Mesodermal cell (in vitro differentiated cells): ENCODE measurements around the gene KIAA1549.

Experiments used
- H3K27ac ChIP-seq: 2 replicates; pipeline ENCODE4 v1.7.0; 2013; ENCODE audit warnings: mild to moderate bottlenecking, low read depth, low read length, moderate library complexity; ENCODE audit not compliant: severe bottlenecking
- H3K36me3 ChIP-seq: 2 replicates; pipeline ENCODE4 v1.7.1; 2013; ENCODE audit warnings: mild to moderate bottlenecking, low read length, moderate library complexity; ENCODE audit not compliant: control insufficient read depth, insufficient read depth
- H3K4me1 ChIP-seq: one replicate; pipeline ENCODE4 v1.7.1; 2013; ENCODE audit warnings: mild to moderate bottlenecking, low read length; ENCODE audit not compliant: insufficient read depth, control insufficient read depth, poor library complexity, severe bottlenecking
- H3K4me3 ChIP-seq: 2 replicates; pipeline ENCODE4 v1.7.0; 2013; ENCODE audit warnings: low read length, control low read depth, mild to moderate bottlenecking; ENCODE audit not compliant: insufficient read depth, poor library complexity, severe bottlenecking; ENCODE audit errors: extremely low read depth
- H3K9me3 ChIP-seq: 2 replicates; pipeline ENCODE4 v1.7.1; 2013; ENCODE audit warnings: mild to moderate bottlenecking, low read length, moderate library complexity; ENCODE audit not compliant: control insufficient read depth
- WGBS, 2 experiments: methylation state at CpG; one replicate each; pipeline ENCODE4 v1.1.5; 2013; ENCODE audit warnings: missing lambda C conversion rate in 2 of 2; ENCODE audit not compliant: insufficient coverage in 2 of 2; 5-methylcytosine and 5-hydroxymethylcytosine counted together

KIAA1549 gene

GRCh38 chr7:138882249-138882648 lies 98.9 kb downstream of the KIAA1549 start:
- Histone ChIP-seq H3K4me1 (no peaks in the 10 kb centered on the region), H3K9me3 (no peaks in the 10 kb centered on the region), H3K36me3 (peaks cover 48% of the 10 kb centered on the region), H3K4me3 (no peak overlapping the region), H3K27ac (no peak overlapping the region)
- 94 to 98% methylated on average over 6 of the region's 6 CpGs for WGBS, 2 experiments

- Histone ChIP-seq H3K36me3 (peaks cover 50% of the 10 kb centered on the region), H3K4me1 (no peaks in the 10 kb centered on the region), H3K9me3 (no peaks in the 10 kb centered on the region), H3K4me3 (no peak overlapping the region), H3K27ac (no peak overlapping the region)
- 81 to 84% methylated on average over 4 to 5 of the region's 6 CpGs for WGBS, 2 experiments
These were observed 99.5 kb downstream of the KIAA1549 start for GRCh38 chr7:138881579-138882188.

- no peak overlapping the region for H3K27ac ChIP-seq
These were observed 100.2 kb downstream of the KIAA1549 start for GRCh38 chr7:138880881-138881578.

GRCh38 chr7:138879356-138879755 lies 101.8 kb downstream of the KIAA1549 start:
- H3K27ac ChIP-seq, result no peak overlapping the region
- peaks cover 48% of the 10 kb centered on the region for H3K36me3 ChIP-seq
- WGBS, 2 experiments, result 92 to 98% methylated on average over 8 to 9 of the region's 10 CpGs
- H3K9me3 ChIP-seq, result no peaks in the 10 kb centered on the region
- no peaks in the 10 kb centered on the region for H3K4me1 ChIP-seq
- no peak overlapping the region for H3K4me3 ChIP-seq

More at GRCh38 chr7:138880881-138881578, 100.2 kb downstream of the KIAA1549 start:
- Histone ChIP-seq H3K9me3 (no peaks in the 10 kb centered on the region), H3K4me3 (no peak overlapping the region), H3K4me1 (no peaks in the 10 kb centered on the region), H3K36me3 (peaks cover 51% of the 10 kb centered on the region)
- WGBS, 2 experiments, result 87 to 94% methylated on average over 12 of the region's 13 CpGs

GRCh38 chr7:138878856-138879255 lies 102.3 kb downstream of the KIAA1549 start:
- H3K9me3 ChIP-seq, result no peaks in the 10 kb centered on the region
- no peak overlapping the region for H3K4me3 ChIP-seq
- no peaks in the 10 kb centered on the region for H3K4me1 ChIP-seq
- H3K27ac ChIP-seq, result no peak overlapping the region
- peaks cover 44% of the 10 kb centered on the region for H3K36me3 ChIP-seq

GRCh38 chr7:138878051-138878450 lies 103.1 kb downstream of the KIAA1549 start:
- 84 to 87% methylated on average over 4 to 5 of the region's 7 CpGs for WGBS, 2 experiments
- Histone ChIP-seq H3K36me3 (peaks cover 41% of the 10 kb centered on the region), H3K4me3 (no peak overlapping the region)

GRCh38 chr7:138876326-138876725 lies 104.9 kb downstream of the KIAA1549 start:
- no peak overlapping the region for H3K4me3 ChIP-seq
- WGBS, 2 experiments, result 86 to 100% methylated on average over 1 to 2 of the region's 4 CpGs
- H3K27ac ChIP-seq, result no peak overlapping the region
- peaks cover 43% of the 10 kb centered on the region for H3K36me3 ChIP-seq
- no peaks in the 10 kb centered on the region for H3K9me3 ChIP-seq
- H3K4me1 ChIP-seq, result peaks cover 9% of the 10 kb centered on the region

More at GRCh38 chr7:138878051-138878450, 103.1 kb downstream of the KIAA1549 start:
- Histone ChIP-seq H3K9me3 (no peaks in the 10 kb centered on the region), H3K27ac (no peak overlapping the region), H3K4me1 (peaks cover 4% of the 10 kb centered on the region)

- WGBS, 2 experiments, result 95 to 97% methylated on average over 6 to 9 of the region's 9 CpGs
- H3K9me3 ChIP-seq, result no peaks in the 10 kb centered on the region
- no peak overlapping the region for H3K27ac ChIP-seq
- H3K4me3 ChIP-seq, result no peak overlapping the region
- peaks cover 9% of the 10 kb centered on the region for H3K4me1 ChIP-seq
- peaks cover 46% of the 10 kb centered on the region for H3K36me3 ChIP-seq
These were observed 105.4 kb downstream of the KIAA1549 start for GRCh38 chr7:138875794-138876193.

GRCh38 chr7:138873220-138873892 lies 107.8 kb downstream of the KIAA1549 start:
- Histone ChIP-seq H3K4me3 (no peak overlapping the region), H3K36me3 (peaks cover 55% of the 10 kb centered on the region), H3K4me1 (peaks cover 9% of the 10 kb centered on the region), H3K9me3 (no peaks in the 10 kb centered on the region), H3K27ac (no peak overlapping the region)
- 80 to 100% methylated on average over 1 of the region's 5 CpGs for WGBS, 2 experiments

GRCh38 chr7:138872576-138872975 lies 108.6 kb downstream of the KIAA1549 start:
- peaks cover 9% of the 10 kb centered on the region for H3K4me1 ChIP-seq
- no peak overlapping the region for H3K27ac ChIP-seq
- no peaks in the 10 kb centered on the region for H3K9me3 ChIP-seq
- WGBS, 2 experiments, result 70 to 88% methylated on average over 3 to 4 of the region's 4 CpGs
- peaks cover 54% of the 10 kb centered on the region for H3K36me3 ChIP-seq
- H3K4me3 ChIP-seq, result no peak overlapping the region

- Histone ChIP-seq H3K4me1 (peaks cover 9% of the 10 kb centered on the region), H3K27ac (no peak overlapping the region), H3K9me3 (no peaks in the 10 kb centered on the region), H3K36me3 (peaks cover 58% of the 10 kb centered on the region), H3K4me3 (no peak overlapping the region)
- 100% methylated on average over 2 to 3 of the region's 5 CpGs for WGBS, 2 experiments
These were observed 109.4 kb downstream of the KIAA1549 start for GRCh38 chr7:138871814-138872090.
